GM12801 (cell line): ENCODE results near the gene CLASP1.

Experiments
- TF ChIP-seq, protein P1 (sequence below): IDR thresholded peaks from one replicate; pipeline ENCODE4 v1.5.1; 2011; ENCODE audit warnings: control low read depth; ENCODE audit not compliant: insufficient read length; ENCODE audit errors: extremely low read depth

Gene CLASP1

GRCh38 chr2:121446647-121447241, 202.5 kb downstream of the CLASP1 start:
- TF ChIP-seq, protein P1, sequence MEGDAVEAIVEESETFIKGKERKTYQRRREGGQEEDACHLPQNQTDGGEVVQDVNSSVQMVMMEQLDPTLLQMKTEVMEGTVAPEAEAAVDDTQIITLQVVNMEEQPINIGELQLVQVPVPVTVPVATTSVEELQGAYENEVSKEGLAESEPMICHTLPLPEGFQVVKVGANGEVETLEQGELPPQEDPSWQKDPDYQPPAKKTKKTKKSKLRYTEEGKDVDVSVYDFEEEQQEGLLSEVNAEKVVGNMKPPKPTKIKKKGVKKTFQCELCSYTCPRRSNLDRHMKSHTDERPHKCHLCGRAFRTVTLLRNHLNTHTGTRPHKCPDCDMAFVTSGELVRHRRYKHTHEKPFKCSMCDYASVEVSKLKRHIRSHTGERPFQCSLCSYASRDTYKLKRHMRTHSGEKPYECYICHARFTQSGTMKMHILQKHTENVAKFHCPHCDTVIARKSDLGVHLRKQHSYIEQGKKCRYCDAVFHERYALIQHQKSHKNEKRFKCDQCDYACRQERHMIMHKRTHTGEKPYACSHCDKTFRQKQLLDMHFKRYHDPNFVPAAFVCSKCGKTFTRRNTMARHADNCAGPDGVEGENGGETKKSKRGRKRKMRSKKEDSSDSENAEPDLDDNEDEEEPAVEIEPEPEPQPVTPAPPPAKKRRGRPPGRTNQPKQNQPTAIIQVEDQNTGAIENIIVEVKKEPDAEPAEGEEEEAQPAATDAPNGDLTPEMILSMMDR: no peak

DNA sequence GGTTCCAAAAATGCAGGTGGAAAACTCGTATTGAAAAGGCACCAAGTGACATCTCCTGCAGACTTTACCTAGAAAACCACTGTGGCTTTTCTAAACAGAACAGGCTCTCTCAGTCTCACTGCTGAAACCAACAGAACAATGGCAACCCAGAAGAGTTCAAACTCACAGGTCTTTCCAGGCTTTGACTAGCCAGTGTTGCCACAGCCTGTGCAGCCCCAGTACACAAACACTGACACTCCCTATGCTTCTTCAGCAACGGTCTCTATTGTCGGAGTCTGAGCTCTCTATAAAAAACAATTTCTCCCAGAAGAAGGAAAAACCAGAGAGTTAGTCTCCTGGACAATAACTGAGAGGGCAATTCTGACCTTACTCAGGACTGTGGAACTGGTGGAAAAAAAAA, 206.4 kb downstream of the CLASP1 start:
- TF ChIP-seq, protein P1: no peak

- TF ChIP-seq, protein P1: no peak
Measured at GRCh38 chr2:121436918-121437317, 212.3 kb downstream of the CLASP1 start.

DNA sequence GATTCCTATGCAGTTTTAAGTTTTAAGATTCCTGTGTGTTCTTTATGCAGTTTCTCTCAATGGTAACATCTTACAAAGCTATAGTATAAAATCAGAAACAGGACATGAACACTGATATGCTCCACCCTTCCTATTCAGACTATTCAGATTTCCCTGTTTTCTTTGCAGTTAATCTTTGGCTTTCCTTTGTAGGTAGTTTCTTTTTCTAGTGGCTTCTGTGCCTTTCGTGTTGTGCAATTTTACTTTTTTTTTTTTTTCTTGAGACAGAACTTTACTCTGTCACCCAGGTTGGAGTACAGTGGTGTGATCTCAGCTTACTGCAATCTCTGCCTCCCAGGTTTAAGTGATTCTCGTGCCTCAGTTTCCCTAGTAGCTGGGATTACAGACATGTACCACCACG, 213.5 kb downstream of the CLASP1 start:
- TF ChIP-seq, protein P1: no peak

- TF ChIP-seq, protein P1: no peak
Measured at GRCh38 chr2:121431214-121431613, 218.0 kb downstream of the CLASP1 start.

DNA sequence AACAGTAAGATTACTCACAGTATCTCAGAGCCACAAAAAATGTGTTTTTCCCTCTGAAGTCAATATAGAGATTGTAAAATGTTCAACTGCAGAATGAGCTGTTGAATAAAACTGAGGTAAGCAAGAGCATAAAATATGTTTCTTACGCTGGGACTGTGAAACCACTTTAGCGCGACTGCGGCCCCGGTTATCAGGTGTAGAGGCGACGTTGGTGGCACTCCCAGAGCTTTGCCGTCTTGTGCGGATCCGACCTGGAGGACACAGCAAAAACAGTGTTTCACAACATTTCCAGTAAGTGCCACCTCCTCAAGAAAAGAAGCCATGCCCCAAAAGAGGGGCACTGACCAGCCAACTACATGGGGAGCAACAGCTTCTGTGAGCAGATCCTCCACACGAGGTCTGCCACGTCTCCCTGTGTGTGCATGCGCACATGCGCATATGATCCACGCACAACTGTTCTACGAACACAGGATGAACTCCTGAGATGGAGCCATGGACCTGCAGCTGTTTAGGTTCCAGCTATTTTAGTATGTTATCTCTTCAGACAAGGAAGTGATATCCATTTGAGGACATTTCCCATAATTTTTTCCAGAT, 219.2 kb downstream of the CLASP1 start:
- TF ChIP-seq, protein P1: no peak

DNA sequence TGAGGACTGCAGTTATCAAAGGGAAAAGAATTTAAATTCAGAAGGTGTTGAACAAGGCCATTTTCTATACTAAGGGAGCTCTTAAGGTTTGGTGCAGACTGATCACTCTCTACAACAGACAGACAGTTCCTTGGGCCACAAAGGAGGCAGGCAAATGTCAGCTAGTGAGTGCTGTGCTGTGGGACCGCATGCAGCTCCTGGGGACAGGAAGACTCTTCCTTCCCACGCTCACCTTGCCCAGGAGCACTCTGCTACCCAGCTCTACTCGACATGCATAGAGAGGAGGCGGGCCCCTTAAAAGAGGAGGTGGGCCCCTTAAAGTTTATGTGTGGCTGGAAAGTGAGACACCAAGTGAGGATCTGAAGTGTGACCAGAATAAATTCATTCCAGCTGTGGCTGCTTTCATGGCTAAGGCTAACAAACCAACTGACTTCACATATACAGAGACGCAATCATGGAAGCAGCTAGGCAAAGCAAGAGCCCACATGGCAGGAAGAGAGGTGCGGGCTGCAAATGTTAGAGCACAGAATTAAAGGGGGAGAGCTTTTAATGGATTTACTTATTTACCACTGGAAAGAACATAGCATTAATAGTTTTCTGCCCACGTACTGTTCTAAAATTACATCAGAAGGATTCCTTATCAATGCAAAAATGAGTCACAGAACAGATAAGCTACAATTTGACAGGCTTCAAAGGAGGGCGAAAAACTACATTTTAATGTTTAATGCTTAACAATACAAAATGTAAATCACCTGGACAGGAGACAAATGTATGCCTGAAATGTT, 220.0 kb downstream of the CLASP1 start:
- TF ChIP-seq, protein P1: no peak
